NT2/D1 (cell line): ENCODE data around the gene PARL.

Source experiments
- SUZ12 ChIP-seq: IDR thresholded peaks from 2 replicates; pipeline ENCODE4 v1.6.1; 2011; ENCODE audit not compliant: insufficient read length, insufficient read depth; ENCODE audit errors: extremely low read depth
- YY1 ChIP-seq: IDR thresholded peaks from 2 replicates; pipeline ENCODE4 v1.6.1; 2011; ENCODE audit not compliant: insufficient read length, insufficient read depth
- ZNF274 ChIP-seq: IDR thresholded peaks from 2 replicates; pipeline ENCODE4 v1.6.1; 2011; ENCODE audit warnings: mild to moderate bottlenecking, low read depth, low read length

DNA sequence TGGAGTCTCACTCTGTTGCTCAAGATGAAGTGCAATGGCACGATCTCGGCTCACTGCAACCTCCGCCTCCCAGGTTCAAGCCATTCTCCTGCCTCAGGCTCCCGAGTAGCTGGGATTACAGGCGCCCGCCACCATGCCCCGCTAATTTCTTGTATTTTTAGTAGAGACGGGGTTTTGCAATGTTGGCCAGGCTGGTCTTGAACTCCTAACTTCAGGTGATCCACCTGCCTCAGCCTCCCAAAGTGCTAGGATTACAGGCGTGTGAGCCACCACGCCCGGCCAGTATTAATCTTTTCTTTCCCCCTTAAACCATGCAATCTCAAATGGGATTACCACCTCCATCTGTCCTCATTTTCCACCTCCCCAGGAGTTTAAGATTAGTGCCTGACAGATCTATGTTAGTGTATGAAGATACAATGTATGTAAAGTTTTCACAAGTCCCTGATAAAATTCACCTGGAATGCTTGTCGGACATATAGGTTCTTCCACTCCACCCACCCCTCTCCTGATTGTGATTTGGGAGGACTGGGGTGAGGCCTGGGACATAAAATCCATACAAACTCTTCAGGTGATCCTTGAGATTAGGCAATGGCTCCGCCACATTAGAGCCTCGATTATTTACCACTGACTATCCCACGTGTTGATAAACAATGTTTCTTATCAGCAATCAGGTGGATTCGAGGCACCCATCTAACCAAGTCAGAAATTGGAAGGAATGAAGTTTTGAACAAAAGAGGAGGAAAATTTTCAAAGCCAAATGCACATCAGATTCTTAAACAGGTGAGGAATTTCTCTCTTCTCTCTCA, 1.2 kb downstream of the PARL start:
- TF ChIP-seq ZNF274 = no peak
- TF ChIP-seq SUZ12 = no peak
- no peak for TF ChIP-seq YY1
